ENCODE data around the gene AGFG1. TPM values are rescaled to one million over a fixed set of nuclear protein-coding genes. Genes with fewer than 3 reads are reported as not detected.
"Not testable (repeated sequence)": the region's sequence is repeated elsewhere in the genome, so short reads cannot be mapped to it uniquely, and the experiment has no call there.

The AGFG1 gene
- total RNA-seq, 1 experiment from 2014 or later, result 38.0 TPM

GRCh38 chr2:227497158-227497557 is 25.2 kb downstream of the AGFG1 start:
- no peak for DNase-seq (ENCODE audit: low spot score)

GRCh38 chr2:227499627-227500300 is 27.8 kb downstream of the AGFG1 start:
- DNase-seq (ENCODE audit: low spot score), result no peak

- no peak for DNase-seq (ENCODE audit: low spot score)
These were observed 28.3 kb downstream of the AGFG1 start for GRCh38 chr2:227500301-227500630.

- DNase-seq (ENCODE audit: low spot score), result peak; percentile 94
These were observed 31.8 kb downstream of the AGFG1 start for GRCh38 chr2:227503433-227504406.

GRCh38 chr2:227504700-227505099 is 32.7 kb downstream of the AGFG1 start:
- DNase-seq (ENCODE audit: low spot score), result peak; percentile 28

GRCh38 chr2:227506456-227506855 is 34.5 kb downstream of the AGFG1 start:
- DNase-seq (ENCODE audit: low spot score), result no peak

GRCh38 chr2:227507963-227508362 is 36.0 kb downstream of the AGFG1 start:
- DNase-seq (ENCODE audit: low spot score), result peak; percentile 30

GRCh38 chr2:227509076-227509475 is 37.1 kb downstream of the AGFG1 start:
- DNase-seq (ENCODE audit: low spot score), result no peak

- peak; percentile 39 for DNase-seq (ENCODE audit: low spot score)
These were observed 38.1 kb downstream of the AGFG1 start for GRCh38 chr2:227509824-227510619.

- no peak for DNase-seq (ENCODE audit: low spot score)
These were observed 38.6 kb downstream of the AGFG1 start for GRCh38 chr2:227510620-227510958.

GRCh38 chr2:227511239-227511930 is 39.4 kb downstream of the AGFG1 start:
- no peak for DNase-seq (ENCODE audit: low spot score)

- no peak for DNase-seq (ENCODE audit: low spot score)
These were observed 40.0 kb downstream of the AGFG1 start for GRCh38 chr2:227511955-227512354.

GRCh38 chr2:227513113-227513512 is 41.2 kb downstream of the AGFG1 start:
- no peak for DNase-seq (ENCODE audit: low spot score)

- DNase-seq (ENCODE audit: low spot score), result no peak
These were observed 43.8 kb downstream of the AGFG1 start for GRCh38 chr2:227515742-227516141.

GRCh38 chr2:227517724-227518123 is 45.8 kb downstream of the AGFG1 start:
- DNase-seq (ENCODE audit: low spot score), result no peak

- not testable (repeated sequence) for DNase-seq (ENCODE audit: low spot score)
These were observed 46.4 kb downstream of the AGFG1 start for GRCh38 chr2:227518278-227518865.

GRCh38 chr2:227521178-227521577 is 49.2 kb downstream of the AGFG1 start:
- not testable (repeated sequence) for DNase-seq (ENCODE audit: low spot score)

- no peak for DNase-seq (ENCODE audit: low spot score)
These were observed 52.7 kb downstream of the AGFG1 start for GRCh38 chr2:227524665-227525064.

GRCh38 chr2:227527351-227527750 is 55.4 kb downstream of the AGFG1 start:
- DNase-seq (ENCODE audit: low spot score), result no peak

GRCh38 chr2:227528803-227529202 is 56.8 kb downstream of the AGFG1 start:
- no peak for DNase-seq (ENCODE audit: low spot score)

- DNase-seq (ENCODE audit: low spot score), result no peak
These were observed 57.9 kb downstream of the AGFG1 start for GRCh38 chr2:227529871-227530270.

Measured in HT-29 (cell line).